NT2/D1 (cell line): ENCODE measurements around the gene MPP1.

Source experiments
- DNase-seq: peaks from one replicate; pipeline ENCODE4 v3.0.0-alpha.2; 2011; ENCODE audit warnings: low read depth, low spot score
- H3K27me3 ChIP-seq: 2 replicates; pipeline ENCODE4 v1.6.0; 2011; ENCODE audit warnings: mild to moderate bottlenecking; ENCODE audit not compliant: insufficient read length, insufficient read depth
- H3K36me3 ChIP-seq: 2 replicates; pipeline ENCODE4 v1.6.1; 2011; ENCODE audit warnings: mild to moderate bottlenecking, low read length, mixed read lengths; ENCODE audit not compliant: insufficient read depth, insufficient read length
- H3K4me1 ChIP-seq: 2 replicates; pipeline ENCODE4 v1.5.1; 2011; ENCODE audit not compliant: insufficient read depth, insufficient read length
- H3K4me3 ChIP-seq: 2 replicates; pipeline ENCODE4 v1.5.1; 2011; ENCODE audit warnings: low read depth; ENCODE audit not compliant: insufficient read length
- H3K9ac ChIP-seq: 2 replicates; pipeline ENCODE4 v1.6.0; 2011; ENCODE audit warnings: low read depth; ENCODE audit not compliant: insufficient read length
- H3K9me3 ChIP-seq: 2 replicates; pipeline ENCODE4 v1.5.1; 2011; ENCODE audit warnings: mild to moderate bottlenecking, low read length; ENCODE audit not compliant: insufficient read depth
- SUZ12 ChIP-seq: IDR thresholded peaks from 2 replicates; pipeline ENCODE4 v1.6.1; 2011; ENCODE audit not compliant: insufficient read length, insufficient read depth; ENCODE audit errors: extremely low read depth
- YY1 ChIP-seq: IDR thresholded peaks from 2 replicates; pipeline ENCODE4 v1.6.1; 2011; ENCODE audit not compliant: insufficient read length, insufficient read depth
- ZNF274 ChIP-seq: IDR thresholded peaks from 2 replicates; pipeline ENCODE4 v1.6.1; 2011; ENCODE audit warnings: mild to moderate bottlenecking, low read depth, low read length

The MPP1 gene

GRCh38 chrX:154738011-154738738 is 67.1 kb downstream of the MPP1 start:
- H3K9ac ChIP-seq = no peak overlapping the region
- DNase-seq = no peak
- H3K27me3 ChIP-seq = no peaks in the 10 kb centered on the region
- no peak overlapping the region for H3K4me3 ChIP-seq
- no peaks in the 10 kb centered on the region for H3K9me3 ChIP-seq
- TF ChIP-seq ZNF274 = no peak
- TF ChIP-seq YY1 = no peak
- TF ChIP-seq SUZ12 = no peak
- no peaks in the 10 kb centered on the region for H3K4me1 ChIP-seq
- no peaks in the 10 kb centered on the region for H3K36me3 ChIP-seq

DNA sequence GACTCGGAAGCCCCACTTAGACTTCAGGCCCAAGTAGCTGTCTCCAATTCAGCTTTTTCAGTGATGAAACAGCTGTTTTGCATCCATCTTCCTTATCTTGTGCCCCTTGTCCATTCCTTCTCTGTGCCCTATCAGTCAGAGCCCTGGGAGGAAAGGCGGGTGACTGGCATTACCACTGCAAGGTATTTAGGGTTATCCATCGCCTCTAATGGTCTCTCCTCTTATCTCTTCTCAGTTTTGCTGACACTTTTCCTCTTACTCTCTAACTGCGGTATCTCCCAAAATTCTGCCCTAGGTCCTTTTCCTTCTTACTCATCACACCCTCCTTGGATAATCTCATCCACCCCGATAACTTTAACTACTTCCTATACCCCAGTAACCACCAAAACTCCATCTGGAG is 68.1 kb downstream of the MPP1 start:
- no peaks in the 10 kb centered on the region for H3K27me3 ChIP-seq
- no peak overlapping the region for H3K4me3 ChIP-seq
- no peak for DNase-seq
- H3K9me3 ChIP-seq = no peaks in the 10 kb centered on the region
- no peak for TF ChIP-seq ZNF274
- no peak for TF ChIP-seq SUZ12
- TF ChIP-seq YY1 = no peak
- no peaks in the 10 kb centered on the region for H3K36me3 ChIP-seq
- no peak overlapping the region for H3K9ac ChIP-seq
- H3K4me1 ChIP-seq = no peaks in the 10 kb centered on the region

DNA sequence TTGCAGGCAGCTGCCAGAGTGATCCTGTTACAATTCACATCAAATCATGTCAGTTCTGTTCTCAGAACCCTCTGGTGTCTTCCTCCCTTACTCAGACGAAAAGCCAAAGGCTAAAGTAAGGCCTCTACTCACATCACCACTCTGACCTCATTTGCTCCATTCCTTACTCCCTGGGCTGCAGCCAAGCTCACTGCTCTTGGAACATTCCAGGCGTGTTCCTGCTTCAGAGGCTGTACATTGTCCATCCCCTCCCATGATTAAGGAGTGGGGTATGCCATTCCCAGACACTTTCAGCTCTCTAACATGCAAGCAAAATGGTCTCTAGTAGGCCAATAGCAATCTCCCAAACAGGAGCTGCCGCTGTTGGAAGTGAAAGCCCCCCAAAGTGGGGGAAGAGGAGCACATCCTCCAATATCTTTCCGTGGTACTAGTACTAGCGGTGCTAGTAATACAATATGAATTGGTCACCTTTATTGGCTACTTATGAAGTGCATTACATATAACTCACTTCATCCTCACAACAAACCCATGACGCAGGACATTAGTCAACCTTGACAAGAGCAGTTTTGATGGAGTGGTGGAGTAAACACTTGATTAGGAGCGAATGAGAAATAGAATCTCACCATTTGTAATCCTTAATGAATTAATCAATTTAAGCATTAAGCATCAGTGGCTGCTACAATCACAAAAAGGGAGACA is 69.4 kb downstream of the MPP1 start:
- H3K9me3 ChIP-seq = no peaks in the 10 kb centered on the region
- H3K27me3 ChIP-seq = no peaks in the 10 kb centered on the region
- H3K4me3 ChIP-seq = no peak overlapping the region
- no peak for DNase-seq
- TF ChIP-seq SUZ12 = no peak
- no peak for TF ChIP-seq YY1
- TF ChIP-seq ZNF274 = no peak
- no peaks in the 10 kb centered on the region for H3K36me3 ChIP-seq
- H3K9ac ChIP-seq = no peak overlapping the region
- H3K4me1 ChIP-seq = no peaks in the 10 kb centered on the region

DNA sequence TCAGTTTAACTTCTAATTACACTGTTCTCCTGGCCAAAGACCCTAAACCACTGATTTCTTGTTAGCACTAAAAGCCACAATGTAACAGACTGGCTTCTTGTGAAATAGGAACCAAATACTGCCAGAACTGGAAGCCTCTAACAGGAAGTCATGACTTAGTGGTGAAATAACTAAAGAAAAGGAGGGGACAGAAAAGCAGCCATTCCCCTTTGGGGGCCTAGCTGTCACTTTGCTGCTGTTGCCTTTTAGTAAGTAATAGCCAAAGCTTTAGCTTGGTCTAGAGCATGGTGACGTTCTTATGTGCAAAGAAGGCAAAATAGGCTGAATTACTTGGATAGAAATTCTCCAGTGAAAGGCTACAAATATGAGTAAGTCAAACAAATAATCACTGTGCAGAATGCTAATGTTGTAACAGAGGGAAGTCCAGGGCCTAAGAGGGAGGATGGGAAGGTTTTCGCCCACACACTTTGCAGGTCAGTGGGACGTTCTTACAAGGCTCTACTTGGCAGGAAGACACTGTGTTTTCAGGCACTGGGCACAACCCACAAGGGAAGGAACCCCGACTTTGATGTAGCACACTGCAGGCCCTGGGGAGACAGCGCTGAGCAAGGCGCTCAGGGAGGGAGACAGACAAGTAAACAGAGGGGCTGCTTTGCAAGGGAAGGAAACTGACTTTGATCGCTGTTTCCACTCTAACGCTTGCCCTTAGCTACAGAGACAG is 71.1 kb downstream of the MPP1 start:
- Histone ChIP-seq H3K36me3 (no peaks in the 10 kb centered on the region), H3K27me3 (no peaks in the 10 kb centered on the region), H3K9ac (no peak overlapping the region), H3K4me1 (no peaks in the 10 kb centered on the region), H3K9me3 (no peaks in the 10 kb centered on the region), H3K4me3 (no peak overlapping the region)
- TF ChIP-seq YY1 (no peak), SUZ12 (no peak), ZNF274 (no peak)
- no peak for DNase-seq

- TF ChIP-seq YY1 = no peak
- no peak for TF ChIP-seq ZNF274
- no peak for TF ChIP-seq SUZ12
- no peaks in the 10 kb centered on the region for H3K36me3 ChIP-seq
- DNase-seq = no peak
- H3K4me1 ChIP-seq = no peaks in the 10 kb centered on the region
- H3K4me3 ChIP-seq = no peak overlapping the region
- H3K27me3 ChIP-seq = no peaks in the 10 kb centered on the region
- H3K9ac ChIP-seq = no peak overlapping the region
- H3K9me3 ChIP-seq = no peaks in the 10 kb centered on the region
Observed at GRCh38 chrX:154733066-154733425, 72.2 kb downstream of the MPP1 start.

- Histone ChIP-seq H3K36me3 (no peaks in the 10 kb centered on the region), H3K9ac (no peak overlapping the region), H3K4me3 (no peak overlapping the region), H3K9me3 (no peaks in the 10 kb centered on the region), H3K27me3 (no peaks in the 10 kb centered on the region), H3K4me1 (no peaks in the 10 kb centered on the region)
- no peak for TF ChIP-seq ZNF274
- no peak for TF ChIP-seq YY1
- no peak for TF ChIP-seq SUZ12
- DNase-seq = no peak
Observed at GRCh38 chrX:154732421-154733065, 72.7 kb downstream of the MPP1 start.

DNA sequence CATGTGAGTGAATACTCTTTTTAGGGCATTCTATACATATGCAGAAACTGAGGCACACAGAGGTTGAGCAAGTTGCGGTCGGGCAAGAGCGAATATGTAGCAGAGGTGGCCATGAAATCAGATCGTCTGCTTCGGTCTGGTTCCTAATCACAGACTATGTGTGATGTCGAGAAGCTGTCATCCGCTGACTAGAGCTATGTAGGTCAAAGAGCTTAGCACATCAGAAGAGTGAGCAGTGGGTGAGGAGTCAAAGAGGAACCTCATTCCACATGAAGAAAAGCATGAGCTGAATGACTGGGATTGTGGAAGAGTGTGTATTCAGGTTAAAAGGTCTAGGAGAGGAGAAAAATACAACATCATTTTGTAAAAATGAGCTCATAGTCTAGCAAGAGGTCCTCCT is 73.4 kb downstream of the MPP1 start:
- no peaks in the 10 kb centered on the region for H3K9me3 ChIP-seq
- no peaks in the 10 kb centered on the region for H3K36me3 ChIP-seq
- H3K9ac ChIP-seq = no peak overlapping the region
- H3K27me3 ChIP-seq = no peaks in the 10 kb centered on the region
- TF ChIP-seq SUZ12 (no peak), YY1 (no peak)
- no peak for DNase-seq
- H3K4me3 ChIP-seq = no peak overlapping the region
- H3K4me1 ChIP-seq = no peaks in the 10 kb centered on the region
